ENCODE measurements around the gene CHMP4B.

Gene CHMP4B

GRCh38 chr20:33868042-33868441 is 56.9 kb downstream of the CHMP4B start:
- no peak overlapping the region for H3K4me3 ChIP-seq (ENCODE audit: low read depth, low read length)
- H3K27ac ChIP-seq, result no peak overlapping the region
- H3K27me3 ChIP-seq (replicated peaks), result no peaks in the 10 kb centered on the region
- no peak for DNase-seq
- no peak for TF ChIP-seq CTCF (IDR thresholded peaks at IDR 0.05; ENCODE audit: low read depth, low read length, missing control alignments)
- in situ Hi-C loops (cut with HindIII; ENCODE audit: low pct_ligation_motif_present, low sequenced_read_pairs), result no loop called here
- no peaks in the 10 kb centered on the region for H3K36me3 ChIP-seq (replicated peaks)

- no peaks in the 10 kb centered on the region for H3K27me3 ChIP-seq (replicated peaks)
- no peak for TF ChIP-seq CTCF (IDR thresholded peaks at IDR 0.05; ENCODE audit: low read depth, low read length, missing control alignments)
- H3K36me3 ChIP-seq (replicated peaks), result no peaks in the 10 kb centered on the region
- no peak for DNase-seq
- no peak overlapping the region for H3K4me3 ChIP-seq (ENCODE audit: low read depth, low read length)
- H3K27ac ChIP-seq, result no peak overlapping the region
- in situ Hi-C loops (cut with HindIII; ENCODE audit: low pct_ligation_motif_present, low sequenced_read_pairs), result no loop called here
These were observed 57.4 kb downstream of the CHMP4B start for GRCh38 chr20:33868595-33868994.

GRCh38 chr20:33869283-33869682 is 58.1 kb downstream of the CHMP4B start:
- in situ Hi-C loops (cut with HindIII; ENCODE audit: low pct_ligation_motif_present, low sequenced_read_pairs), result no loop called here
- Histone ChIP-seq H3K27me3 (replicated peaks) (no peaks in the 10 kb centered on the region), H3K4me3 (ENCODE audit: low read depth, low read length) (no peak overlapping the region), H3K36me3 (replicated peaks) (no peaks in the 10 kb centered on the region), H3K27ac (no peak overlapping the region)
- TF ChIP-seq CTCF (IDR thresholded peaks at IDR 0.05; ENCODE audit: low read depth, low read length, missing control alignments), result no peak
- no peak for DNase-seq

GRCh38 chr20:33871362-33871761 is 60.2 kb downstream of the CHMP4B start:
- H3K27ac ChIP-seq, result no peak overlapping the region
- in situ Hi-C loops (cut with HindIII; ENCODE audit: low pct_ligation_motif_present, low sequenced_read_pairs), result no loop called here
- no peak overlapping the region for H3K4me3 ChIP-seq (ENCODE audit: low read depth, low read length)
- no peaks in the 10 kb centered on the region for H3K27me3 ChIP-seq (replicated peaks)
- no peak for DNase-seq
- no peaks in the 10 kb centered on the region for H3K36me3 ChIP-seq (replicated peaks)
- no peak for TF ChIP-seq CTCF (IDR thresholded peaks at IDR 0.05; ENCODE audit: low read depth, low read length, missing control alignments)

GRCh38 chr20:33874129-33874528 is 63.0 kb downstream of the CHMP4B start:
- Histone ChIP-seq H3K4me3 (ENCODE audit: low read depth, low read length) (no peak overlapping the region), H3K27ac (no peak overlapping the region), H3K27me3 (replicated peaks) (no peaks in the 10 kb centered on the region), H3K36me3 (replicated peaks) (no peaks in the 10 kb centered on the region)
- in situ Hi-C loops (cut with HindIII; ENCODE audit: low pct_ligation_motif_present, low sequenced_read_pairs), result no loop called here
- DNase-seq, result no peak
- TF ChIP-seq CTCF (IDR thresholded peaks at IDR 0.05; ENCODE audit: low read depth, low read length, missing control alignments), result no peak

GRCh38 chr20:33875055-33875454 is 63.9 kb downstream of the CHMP4B start:
- no peak for TF ChIP-seq CTCF (IDR thresholded peaks at IDR 0.05; ENCODE audit: low read depth, low read length, missing control alignments)
- Histone ChIP-seq H3K27ac (no peak overlapping the region), H3K4me3 (ENCODE audit: low read depth, low read length) (no peak overlapping the region), H3K27me3 (replicated peaks) (no peaks in the 10 kb centered on the region), H3K36me3 (replicated peaks) (no peaks in the 10 kb centered on the region)
- in situ Hi-C loops (cut with HindIII; ENCODE audit: low pct_ligation_motif_present, low sequenced_read_pairs), result no loop called here
- DNase-seq, result no peak
